Suprapubic skin (tissue), 4 donors: Measurements from ENCODE around the gene EEF2K. TPM values are rescaled to one million over a fixed set of nuclear protein-coding genes. Genes with fewer than 3 reads are reported as not detected.
"Not testable (repeated sequence)": the region's sequence is repeated elsewhere in the genome, so short reads cannot be mapped to it uniquely, and the experiment has no call there.

ENCODE experiments used
- DNase-seq, 2 donors: peaks; one replicate each; pipeline ENCODE4 v3.0.0-alpha.2; 2019; ENCODE audit warnings: low spot score in 2 of 2
- H3K27ac ChIP-seq: fragments of 200-600 bp; sonication (generic); one replicate; pipeline ENCODE4 v1.5.1; 2019
- H3K27me3 ChIP-seq: fragments of 200-600 bp; sonication (generic); one replicate; pipeline ENCODE4 v1.5.1; 2019
- H3K36me3 ChIP-seq: fragments of 200-600 bp; sonication (generic); one replicate; pipeline ENCODE4 v1.5.1; 2019
- H3K4me1 ChIP-seq: fragments of 200-600 bp; sonication (generic); one replicate; pipeline ENCODE4 v1.5.1; 2019
- H3K4me3 ChIP-seq: fragments of 200-600 bp; sonication (generic); one replicate; pipeline ENCODE4 v1.5.1; 2019; ENCODE audit warnings: mild to moderate bottlenecking
- H3K9me3 ChIP-seq: fragments of 200-600 bp; sonication (generic); one replicate; pipeline ENCODE4 v1.5.1; 2019
- CTCF ChIP-seq, 2 donors: fragments of 200-600 bp in 1 of 2; fragments of 450-650 bp in 1 of 2; sonication (generic) in 1 of 2; IDR thresholded peaks; one replicate each; pipeline ENCODE4 v1.5.1; 2016 to 2019; ENCODE audit warnings: antibody characterized with exemption in 2 of 2, mild to moderate bottlenecking in 1 of 2, moderate library complexity in 1 of 2
- EP300 ChIP-seq: sonication (generic); formaldehyde crosslinking; IDR thresholded peaks from one replicate; pipeline ENCODE4 v1.6.1; 2017; ENCODE audit warnings: antibody characterized with exemption
- POLR2A ChIP-seq, 2 donors: fragments of 450-650 bp; IDR thresholded peaks; one replicate each; pipeline ENCODE4 v1.6.1; 2017; ENCODE audit warnings: antibody characterized with exemption in 2 of 2, mild to moderate bottlenecking in 2 of 2, moderate library complexity in 2 of 2
- POLR2AphosphoS5 ChIP-seq, 3 donors: sonication (generic); formaldehyde crosslinking; IDR thresholded peaks; one replicate each; pipeline ENCODE4 v1.6.1; 2017; ENCODE audit warnings: antibody characterized with exemption in 3 of 3
- WGBS: methylation state at CpG from one replicate; pipeline ENCODE4 v1.1.5; 2018; 5-methylcytosine and 5-hydroxymethylcytosine counted together
- total RNA-seq, 4 donors: library from RNA; depleted of rRNA; stranded (reverse); fragments of >200 nt; gene quantifications; one replicate each; pipeline ENCODE4 v1.1.0, GENCODE V29; 2016

Gene EEF2K
- total RNA-seq, 4 donors from 2014 or later = 50.9 to 194 (median 73.8) TPM

GRCh38 chr16:22213801-22214200, 7.7 kb downstream of the EEF2K start:
- H3K4me1 ChIP-seq = peaks cover 62% of the 10 kb centered on the region
- H3K4me3 ChIP-seq = no peak overlapping the region
- WGBS = 98% methylated on average over 3 of the region's 3 CpGs
- TF ChIP-seq POLR2A (IDR thresholded peaks at IDR 0.05) (no peak), CTCF (IDR thresholded peaks at IDR 0.05) (no peak)
- H3K27me3 ChIP-seq = no peaks in the 10 kb centered on the region
- peaks cover 3% of the 10 kb centered on the region for H3K36me3 ChIP-seq
- no peak for DNase-seq
- no peak overlapping the region for H3K27ac ChIP-seq
- H3K9me3 ChIP-seq = no peaks in the 10 kb centered on the region

- 48% methylated on average over 2 of the region's 2 CpGs for whole genome bisulfite sequencing
- H3K4me3 ChIP-seq = no peak overlapping the region
- no peak for DNase-seq
- H3K36me3 ChIP-seq = peaks cover 3% of the 10 kb centered on the region
- no peaks in the 10 kb centered on the region for H3K27me3 ChIP-seq
- no peak overlapping the region for H3K27ac ChIP-seq
- peaks cover 56% of the 10 kb centered on the region for H3K4me1 ChIP-seq
- TF ChIP-seq POLR2A (IDR thresholded peaks at IDR 0.05) (no peak), EP300 (no peak), CTCF (IDR thresholded peaks at IDR 0.05) (no peak), POLR2AphosphoS5 (IDR thresholded peaks at IDR 0.05) (no peak)
- no peaks in the 10 kb centered on the region for H3K9me3 ChIP-seq
Observed at GRCh38 chr16:22214402-22214801, 8.3 kb downstream of the EEF2K start.

GRCh38 chr16:22214889-22215288, 8.8 kb downstream of the EEF2K start:
- 88% methylated on average over 3 of the region's 3 CpGs for WGBS
- Histone ChIP-seq H3K4me1 (peaks cover 53% of the 10 kb centered on the region), H3K4me3 (no peak overlapping the region), H3K9me3 (no peaks in the 10 kb centered on the region), H3K27ac (no peak overlapping the region), H3K36me3 (peaks cover 3% of the 10 kb centered on the region), H3K27me3 (no peaks in the 10 kb centered on the region)
- DNase-seq = no peak
- TF ChIP-seq CTCF (IDR thresholded peaks at IDR 0.05) (no peak), EP300 (no peak), POLR2AphosphoS5 (IDR thresholded peaks at IDR 0.05) (no peak), POLR2A (IDR thresholded peaks at IDR 0.05) (no peak)

GRCh38 chr16:22216191-22216831, 10.2 kb downstream of the EEF2K start:
- Histone ChIP-seq H3K36me3 (peaks cover 6% of the 10 kb centered on the region), H3K27ac (no peak overlapping the region), H3K27me3 (no peaks in the 10 kb centered on the region), H3K4me3 (no peak overlapping the region), H3K4me1 (peaks cover 41% of the 10 kb centered on the region), H3K9me3 (no peaks in the 10 kb centered on the region)
- WGBS = 70% methylated on average over 9 of the region's 9 CpGs
- no peak for DNase-seq
- TF ChIP-seq POLR2AphosphoS5 (IDR thresholded peaks at IDR 0.05) (no peak), POLR2A (IDR thresholded peaks at IDR 0.05) (no peak), EP300 (no peak), CTCF (IDR thresholded peaks at IDR 0.05) (no peak)

GRCh38 chr16:22216832-22217225, 10.8 kb downstream of the EEF2K start:
- WGBS = 87% methylated on average over 7 of the region's 7 CpGs
- H3K4me1 ChIP-seq = peaks cover 35% of the 10 kb centered on the region
- not testable (repeated sequence) for H3K36me3 ChIP-seq, H3K4me3 ChIP-seq, H3K9me3 ChIP-seq, DNase-seq, H3K27me3 ChIP-seq, H3K27ac ChIP-seq
